Activated CD8-positive, alpha-beta T cell treated with anti-CD3 and anti-CD28 coated beads, Interleukin-2, amount 10 ng/mL, durations not matched to agents 7 days and 5 days (primary cell): ENCODE measurements around the gene MS4A4E. TPM values are rescaled to one million over a fixed set of nuclear protein-coding genes. Genes with fewer than 3 reads are reported as not detected.
"Not testable (repeated sequence)": the region's sequence is repeated elsewhere in the genome, so short reads cannot be mapped to it uniquely, and the experiment has no call there.

ENCODE experiments used
- ATAC-seq: fragments of 150-1000 bp; cut with Tn5 transposase; one replicate; pipeline ENCODE4 v1.10.0; 2021; ENCODE audit warnings: moderate library complexity
- CTCF ChIA-PET: fragments of 350-600 bp; sonication (Branson Sonifier 250); formaldehyde crosslinking; loops from one replicate; lab custom pipeline; 2021; ENCODE audit warnings: antibody characterized with exemption; lab: Charles Lee
- POLR2A ChIA-PET: fragments of 350-600 bp; sonication (Branson Sonifier 250); formaldehyde crosslinking; loops from one replicate; lab custom pipeline; 2021; ENCODE audit warnings: antibody characterized with exemption; lab: Charles Lee
- DNase-seq: peaks from one replicate; pipeline ENCODE4 v3.0.0-alpha.2; 2020
- H3K27ac Mint-ChIP-seq: one replicate; pipeline ENCODE4 v1.8.0; 2021; ENCODE audit warnings: mild to moderate bottlenecking, mixed read lengths
- H3K27me3 Mint-ChIP-seq: one replicate; pipeline ENCODE4 v1.8.0; 2021; ENCODE audit warnings: low read depth, mixed read lengths
- H3K36me3 Mint-ChIP-seq: one replicate; pipeline ENCODE4 v1.8.0; 2021; ENCODE audit warnings: low read depth, mixed read lengths
- H3K4me1 Mint-ChIP-seq: one replicate; pipeline ENCODE4 v1.8.0; 2021; ENCODE audit warnings: low read depth, mixed read lengths
- H3K4me3 Mint-ChIP-seq: one replicate; pipeline ENCODE4 v1.8.0; 2021; ENCODE audit warnings: mild to moderate bottlenecking, mixed read lengths
- H3K9me3 Mint-ChIP-seq: one replicate; pipeline ENCODE4 v1.8.0; 2022; ENCODE audit warnings: mixed read lengths; ENCODE audit not compliant: insufficient read depth
- total RNA-seq, 2 experiments: library from RNA; stranded (reverse); gene quantifications; one replicate each; pipeline ENCODE4 v1.2.3, GENCODE V29; 2021

Gene MS4A4E
- total RNA-seq = not detected

DNA sequence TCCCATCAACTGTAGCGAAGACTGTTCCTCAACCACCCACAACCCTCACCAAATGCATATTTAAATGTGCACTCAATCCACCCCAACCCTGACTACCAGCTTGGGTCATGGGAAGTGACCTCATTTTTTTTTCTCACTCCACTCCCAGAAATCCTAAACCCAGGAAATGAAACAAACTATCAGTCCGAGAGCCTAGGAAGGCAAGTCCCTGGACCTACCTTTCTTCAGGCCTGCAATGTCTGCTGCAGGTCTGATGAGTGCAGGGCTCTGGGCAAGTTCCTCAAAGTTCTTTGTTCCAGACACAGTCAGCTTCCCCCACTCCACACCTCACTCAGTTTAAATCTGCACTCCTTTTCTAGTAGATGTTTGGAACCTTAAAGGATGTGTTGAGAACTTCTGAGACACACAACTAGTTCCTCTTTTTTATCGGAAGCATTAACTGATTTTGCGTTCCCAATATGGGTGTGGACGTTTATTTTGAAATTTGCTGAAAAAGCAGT is at the start of gene MS4A4E:
MS4A4E (minus strand) TSS at position 398 of the 500 bp plus-strand sequence. CDS start 13,082 bp downstream, outside the sequence.
- no peak for DNase-seq
- Mint-ChIP-seq H3K27ac (no peak within 1 kb of the TSS), H3K27me3 (peaks cover 22% of the 10 kb centered on the region), H3K4me3 (no peak within 1 kb of the TSS), H3K36me3 (no peaks in the 10 kb centered on the region), H3K4me1 (no peaks in the 10 kb centered on the region), H3K9me3 (no peaks in the 10 kb centered on the region)
- ChIA-PET CTCF (no interaction called here), POLR2A (no interaction called here)
- ATAC-seq = no peak

DNA sequence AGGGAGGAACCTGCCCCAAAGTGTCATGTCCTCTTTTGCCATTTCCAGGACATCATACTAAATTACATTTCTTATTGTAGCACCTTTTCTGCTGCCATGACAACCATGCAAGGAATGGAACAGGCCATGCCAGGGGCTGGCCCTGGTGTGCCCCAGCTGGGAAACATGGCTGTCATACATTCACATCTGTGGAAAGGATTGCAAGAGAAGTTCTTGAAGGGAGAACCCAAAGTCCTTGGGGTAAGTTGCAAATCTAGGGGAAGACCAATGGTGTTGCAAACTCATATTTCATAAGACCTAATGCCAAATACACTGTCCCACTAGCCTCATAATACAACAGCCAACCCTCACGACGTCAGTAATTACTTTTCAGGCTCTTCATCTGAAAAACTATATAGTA is 49.2 kb upstream of the MS4A4E start:
- Mint-ChIP-seq H3K4me1 (no peaks in the 10 kb centered on the region), H3K27ac (no peak overlapping the region)
- ATAC-seq = no peak

DNA sequence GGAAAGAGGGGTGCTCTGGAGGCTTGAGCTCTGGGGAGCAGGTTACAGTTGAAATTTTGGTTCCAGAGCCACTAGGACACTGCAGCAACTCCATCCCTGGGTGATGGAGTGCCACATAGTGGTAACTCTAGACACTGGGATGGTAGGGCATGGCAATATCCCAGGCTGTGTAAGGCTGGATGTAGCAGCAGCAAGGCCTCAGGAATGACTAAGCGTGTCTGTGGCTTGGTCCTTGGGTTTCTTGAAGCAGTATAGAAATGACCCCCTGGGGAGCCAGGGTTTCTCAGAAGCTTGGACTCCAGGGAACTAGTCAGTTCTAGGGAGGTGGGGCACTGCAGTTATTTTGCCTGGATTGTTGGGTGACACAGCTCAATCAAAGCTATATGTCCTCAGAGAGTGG is 45.6 kb upstream of the MS4A4E start:
- CTCF ChIA-PET = no interaction called here
- POLR2A ChIA-PET = no interaction called here
- H3K9me3 Mint-ChIP-seq = no peaks in the 10 kb centered on the region
- no peak for DNase-seq
- H3K27me3 Mint-ChIP-seq = no peaks in the 10 kb centered on the region
- H3K4me3 Mint-ChIP-seq = no peak overlapping the region
- H3K36me3 Mint-ChIP-seq = no peaks in the 10 kb centered on the region
- no peak overlapping the region for H3K27ac Mint-ChIP-seq
- no peak for ATAC-seq
- H3K4me1 Mint-ChIP-seq = no peaks in the 10 kb centered on the region

More for the DNA sequence above, 49.2 kb upstream of the MS4A4E start:
- ChIA-PET POLR2A (no interaction called here), CTCF (no interaction called here)
- no peaks in the 10 kb centered on the region for H3K36me3 Mint-ChIP-seq
- no peak for DNase-seq
- peaks cover 3% of the 10 kb centered on the region for H3K27me3 Mint-ChIP-seq
- no peak overlapping the region for H3K4me3 Mint-ChIP-seq
- no peaks in the 10 kb centered on the region for H3K9me3 Mint-ChIP-seq

DNA sequence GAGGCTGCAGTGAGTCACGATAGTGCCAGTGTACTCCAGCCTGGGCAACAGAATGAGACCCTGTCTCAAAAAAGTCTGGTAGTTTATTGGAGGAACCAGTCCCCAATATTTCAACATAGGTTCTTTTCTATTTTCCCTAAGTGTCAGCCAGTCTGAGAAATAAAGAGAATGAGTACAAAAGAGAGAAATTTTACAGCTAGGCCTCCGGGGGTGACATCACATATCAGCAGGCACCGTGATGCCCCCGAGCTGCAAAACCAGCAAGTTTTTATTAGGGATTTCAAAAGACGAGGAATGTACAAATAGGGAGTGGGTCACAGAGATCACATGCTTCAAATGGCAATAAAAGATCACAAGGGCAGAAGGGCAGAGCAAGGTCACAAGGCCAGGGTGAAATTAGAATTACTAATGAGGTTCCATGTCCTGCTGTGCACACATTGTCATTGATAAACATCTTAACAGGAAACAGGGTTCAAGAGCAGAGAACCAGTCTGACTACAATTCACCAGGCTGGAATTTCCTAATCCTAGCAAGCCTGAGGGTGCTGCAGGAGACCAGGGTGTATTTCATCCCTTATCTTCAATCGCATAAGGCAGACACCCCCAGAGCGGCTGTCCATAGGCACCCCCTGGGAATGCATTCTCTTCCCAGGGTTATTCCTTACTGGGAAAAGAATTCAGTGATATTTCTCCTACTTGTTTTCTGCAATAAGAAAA is 42.6 kb upstream of the MS4A4E start:
- H3K36me3 Mint-ChIP-seq, POLR2A ChIA-PET, H3K27ac Mint-ChIP-seq, H3K4me1 Mint-ChIP-seq, H3K27me3 Mint-ChIP-seq, ATAC-seq, H3K4me3 Mint-ChIP-seq, H3K9me3 Mint-ChIP-seq, DNase-seq, CTCF ChIA-PET: not testable (repeated sequence)

DNA sequence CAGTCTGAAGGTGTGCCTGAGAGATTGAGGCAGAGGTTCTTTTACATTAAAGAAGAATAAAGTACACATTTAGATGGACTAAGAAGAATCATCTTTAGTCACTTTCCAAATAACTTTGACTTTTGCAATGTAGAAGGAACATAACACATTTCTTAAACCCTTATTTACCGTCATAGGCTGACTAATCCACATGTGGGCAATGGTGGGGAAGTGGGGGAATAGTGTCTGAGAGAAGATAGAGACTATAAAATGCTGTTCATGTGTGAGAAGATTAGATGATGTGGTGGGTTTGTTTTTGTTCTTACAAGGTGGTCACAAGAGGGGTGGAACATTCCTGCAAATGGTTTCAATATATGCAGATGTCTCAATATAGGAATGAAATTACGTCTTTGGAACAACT is 39.3 kb upstream of the MS4A4E start:
- DNase-seq (no peak), ATAC-seq (no peak)
- Mint-ChIP-seq H3K36me3 (no peaks in the 10 kb centered on the region), H3K4me1 (no peaks in the 10 kb centered on the region), H3K4me3 (no peak overlapping the region), H3K27me3 (peaks cover 7% of the 10 kb centered on the region), H3K9me3 (no peaks in the 10 kb centered on the region), H3K27ac (no peak overlapping the region)
- ChIA-PET POLR2A (no interaction called here), CTCF (no interaction called here)

DNA sequence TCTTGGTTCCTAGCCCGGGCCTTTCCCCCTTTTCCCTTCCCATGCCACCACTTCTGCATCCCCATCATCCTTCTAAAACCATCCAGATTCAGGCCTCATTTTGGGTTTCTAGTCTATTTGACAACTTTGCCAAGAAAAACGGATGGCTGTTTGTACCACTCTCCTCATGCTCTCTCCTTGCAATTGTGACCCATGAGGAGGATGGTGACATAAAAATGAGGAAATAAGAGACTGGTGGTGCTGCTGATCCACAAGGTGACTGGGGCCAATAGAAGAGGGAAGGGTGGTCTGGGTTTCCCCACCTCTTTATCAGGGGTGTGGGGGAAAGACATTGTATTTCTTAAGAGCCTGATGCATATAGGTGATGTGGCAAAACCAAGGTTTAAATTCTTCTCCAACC is 38.5 kb upstream of the MS4A4E start:
- DNase-seq (no peak), ATAC-seq (no peak)
- ChIA-PET CTCF (no interaction called here), POLR2A (no interaction called here)
- peaks cover 7% of the 10 kb centered on the region for H3K27me3 Mint-ChIP-seq
- H3K9me3 Mint-ChIP-seq = no peaks in the 10 kb centered on the region
- no peak overlapping the region for H3K4me3 Mint-ChIP-seq
- H3K27ac Mint-ChIP-seq = no peak overlapping the region
- H3K4me1 Mint-ChIP-seq = no peaks in the 10 kb centered on the region
- H3K36me3 Mint-ChIP-seq = no peaks in the 10 kb centered on the region

DNA sequence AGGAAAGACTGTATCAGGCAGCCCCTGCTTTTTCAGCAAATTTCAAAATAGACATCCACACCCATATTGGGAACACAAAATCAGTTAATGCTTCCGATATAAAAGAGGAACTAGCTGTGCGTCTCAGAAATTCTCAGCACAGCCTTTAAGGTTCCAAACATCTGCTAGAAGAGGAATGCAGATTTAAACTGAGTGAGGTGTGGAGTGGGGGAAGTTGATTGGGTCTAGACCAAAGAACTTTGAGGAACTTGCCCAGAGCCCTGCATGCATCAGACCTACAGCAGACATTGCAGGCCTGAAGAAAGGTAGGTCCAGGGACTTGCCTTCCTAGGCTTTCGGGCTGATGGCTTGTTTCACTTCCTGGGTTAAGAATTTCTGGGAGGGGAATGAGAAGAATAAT is 37.5 kb upstream of the MS4A4E start, which contains the start of gene MS4A4A:
MS4A4A (plus strand) TSS at position 255 of the 400 bp plus-strand sequence; CDS start at position 265, 10 bp downstream.
- DNase-seq (no peak), ATAC-seq (no peak)
- CTCF ChIA-PET = no interaction called here
- POLR2A ChIA-PET = no interaction called here
- H3K4me3 Mint-ChIP-seq = no peak within 1 kb of the TSS
- H3K27ac Mint-ChIP-seq = no peak within 1 kb of the TSS
- H3K36me3 Mint-ChIP-seq = no peaks in the 10 kb centered on the region
- no peaks in the 10 kb centered on the region for H3K9me3 Mint-ChIP-seq
- H3K4me1 Mint-ChIP-seq = no peaks in the 10 kb centered on the region
- peaks cover 7% of the 10 kb centered on the region for H3K27me3 Mint-ChIP-seq

DNA sequence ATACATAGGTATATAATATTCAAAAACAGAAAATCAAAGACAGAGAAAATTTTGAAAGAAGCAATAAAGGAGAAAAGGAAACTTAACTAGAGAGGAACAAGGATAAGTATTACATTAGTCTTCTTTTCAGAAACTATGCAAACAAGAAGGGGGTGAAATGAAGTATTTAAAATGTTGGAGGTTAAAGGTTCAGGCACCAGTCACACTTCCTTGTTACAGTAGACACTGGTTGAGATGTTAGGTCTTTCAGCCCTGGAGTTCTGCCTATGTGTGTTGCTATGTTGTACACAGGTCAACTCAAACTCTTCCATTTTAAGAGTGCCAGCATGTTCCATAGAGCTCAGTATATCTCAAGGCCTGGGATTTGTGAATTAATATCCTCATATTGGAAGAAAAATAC is 31.5 kb upstream of the MS4A4E start:
- ChIA-PET CTCF (no interaction called here), POLR2A (no interaction called here)
- Mint-ChIP-seq H3K9me3 (no peaks in the 10 kb centered on the region), H3K4me1 (no peaks in the 10 kb centered on the region), H3K27ac (no peak overlapping the region), H3K4me3 (no peak overlapping the region), H3K27me3 (peaks cover 4% of the 10 kb centered on the region), H3K36me3 (no peaks in the 10 kb centered on the region)
- ATAC-seq = no peak
- no peak for DNase-seq

DNA sequence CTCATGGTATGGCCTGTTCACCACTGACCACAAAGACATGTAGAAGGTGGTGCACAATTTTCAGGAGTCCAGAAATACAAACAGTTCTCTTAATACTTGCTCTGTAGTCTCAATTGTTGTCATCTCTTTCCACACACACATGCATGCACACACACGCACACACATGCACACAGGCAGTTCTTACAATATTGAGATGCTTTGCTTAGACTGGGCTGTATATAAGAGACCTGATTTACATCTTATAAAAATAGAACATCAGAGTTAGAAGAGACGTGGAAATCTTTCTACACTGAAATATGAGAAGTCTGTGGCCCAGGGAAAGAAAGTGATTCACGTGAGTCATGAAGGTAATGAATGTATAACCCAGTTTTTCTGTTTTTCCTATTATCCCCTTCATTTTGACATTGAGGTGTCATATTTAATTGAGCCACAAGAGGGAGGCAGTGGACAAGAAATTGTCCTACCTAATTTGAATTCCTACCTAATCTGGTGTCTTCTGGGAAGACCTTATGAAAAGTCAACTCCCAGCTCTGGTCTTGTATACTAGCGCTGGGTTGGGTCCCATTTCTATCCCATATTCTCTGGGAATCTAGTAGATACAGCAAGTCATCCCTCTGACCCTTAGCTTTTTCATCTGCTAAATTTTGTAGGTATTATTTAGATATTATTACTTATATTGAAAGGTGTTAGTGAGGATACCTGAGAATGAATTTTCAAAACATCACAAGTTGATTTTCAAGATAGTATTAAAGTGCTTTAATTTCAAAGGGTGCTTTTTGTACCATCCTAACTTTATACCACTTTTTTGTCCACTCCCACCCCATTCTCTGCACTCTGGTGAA is 22.7 kb upstream of the MS4A4E start:
- Mint-ChIP-seq H3K9me3 (no peaks in the 10 kb centered on the region), H3K4me3 (no peak overlapping the region), H3K36me3 (no peaks in the 10 kb centered on the region), H3K4me1 (no peaks in the 10 kb centered on the region), H3K27ac (no peak overlapping the region), H3K27me3 (peaks cover 4% of the 10 kb centered on the region)
- no peak for ATAC-seq
- POLR2A ChIA-PET = no interaction called here
- DNase-seq = peak; percentile 26
- CTCF ChIA-PET = interaction anchor here (0.6 to 2.1 kb wide), 11 partner anchors 10 to 344 kb away, joined by 3 to 9 read pairs (median 3); no protein-coding TSS in a partner anchor

DNA sequence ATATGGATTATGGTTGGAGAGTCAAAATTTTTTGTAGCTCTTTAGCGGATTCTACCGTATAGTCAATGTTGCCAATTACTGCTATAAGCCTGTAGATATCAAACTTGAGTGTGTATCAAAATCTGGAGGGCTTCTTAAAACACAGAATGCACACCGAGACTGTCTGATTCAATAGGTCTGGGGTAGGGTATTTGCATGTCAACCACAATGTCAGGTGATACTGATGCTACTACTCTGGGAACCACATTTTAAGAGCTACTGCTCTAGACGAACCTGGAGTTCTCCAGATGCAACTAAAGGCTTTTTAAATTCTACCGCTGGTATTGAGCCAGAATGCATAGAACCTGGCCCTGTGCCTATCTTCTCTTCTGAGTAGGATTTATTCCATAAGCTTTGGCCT is 21.7 kb upstream of the MS4A4E start:
- Mint-ChIP-seq H3K27me3 (peaks cover 4% of the 10 kb centered on the region), H3K9me3 (no peaks in the 10 kb centered on the region), H3K4me1 (no peaks in the 10 kb centered on the region), H3K4me3 (no peak overlapping the region), H3K27ac (no peak overlapping the region), H3K36me3 (no peaks in the 10 kb centered on the region)
- no peak for ATAC-seq
- DNase-seq = no peak
- ChIA-PET CTCF (interaction anchor here (0.8 to 2.1 kb wide), 7 partner anchors 10 to 99 kb away, joined by 3 to 9 read pairs (median 4); no protein-coding TSS in a partner anchor), POLR2A (no interaction called here)

DNA sequence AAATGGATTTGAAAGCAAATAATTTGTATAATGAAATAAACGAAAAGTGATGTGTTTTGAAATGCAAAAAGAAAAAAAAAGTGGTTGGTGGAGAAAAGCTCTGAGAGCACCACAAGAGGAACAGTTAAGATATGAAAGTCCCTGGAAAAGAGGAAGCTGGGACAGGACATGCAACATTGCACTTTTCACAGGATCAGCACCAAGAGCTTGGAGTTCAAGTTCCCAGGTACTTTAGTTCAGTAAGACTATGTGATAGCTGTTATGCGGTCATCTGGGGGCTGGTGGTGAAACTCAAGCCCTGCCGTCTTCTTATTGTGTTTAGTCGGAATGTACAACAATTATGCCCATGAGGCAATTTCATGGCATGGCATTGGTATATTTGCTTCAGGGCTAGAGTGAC is 20.5 kb upstream of the MS4A4E start:
- ChIA-PET CTCF (no interaction called here), POLR2A (no interaction called here)
- no peak overlapping the region for H3K4me3 Mint-ChIP-seq
- no peaks in the 10 kb centered on the region for H3K4me1 Mint-ChIP-seq
- ATAC-seq (no peak), DNase-seq (no peak)
- no peaks in the 10 kb centered on the region for H3K9me3 Mint-ChIP-seq
- no peak overlapping the region for H3K27ac Mint-ChIP-seq
- peaks cover under 1% of the 10 kb centered on the region for H3K27me3 Mint-ChIP-seq
- H3K36me3 Mint-ChIP-seq = no peaks in the 10 kb centered on the region

DNA sequence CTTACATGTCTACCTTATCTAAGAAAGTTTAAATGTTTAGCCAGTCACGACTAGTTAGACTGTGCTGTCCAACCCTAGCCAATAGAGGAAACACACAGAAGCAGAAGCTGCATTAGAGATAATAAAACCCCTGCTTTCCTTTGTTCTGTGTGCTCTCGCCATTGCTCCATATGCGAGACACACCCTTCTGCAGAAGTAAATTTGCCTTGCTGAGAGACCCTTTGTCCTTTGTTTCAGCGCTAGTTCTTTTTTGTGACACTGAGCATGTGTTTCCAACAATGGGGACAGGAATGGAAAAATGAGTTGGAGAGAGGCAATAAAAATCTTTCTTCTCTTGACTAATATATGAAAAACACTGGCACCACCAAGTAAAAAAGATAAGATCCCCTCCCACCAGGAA is 18.1 kb upstream of the MS4A4E start:
- CTCF ChIA-PET = no interaction called here
- H3K9me3 Mint-ChIP-seq = no peaks in the 10 kb centered on the region
- ATAC-seq (no peak), DNase-seq (no peak)
- POLR2A ChIA-PET = no interaction called here
- H3K36me3 Mint-ChIP-seq = no peaks in the 10 kb centered on the region
- no peak overlapping the region for H3K4me3 Mint-ChIP-seq
- no peaks in the 10 kb centered on the region for H3K27me3 Mint-ChIP-seq
- no peaks in the 10 kb centered on the region for H3K4me1 Mint-ChIP-seq
- H3K27ac Mint-ChIP-seq = no peak overlapping the region
